Ascending aorta (tissue), 2 donors: Measurements from ENCODE around the gene KCNH1. TPM values are rescaled to one million over a fixed set of nuclear protein-coding genes. Genes with fewer than 3 reads are reported as not detected.

Experiments used
- DNase-seq, 2 donors: peaks; one replicate each; pipeline ENCODE4 v3.0.0-alpha.2; 2019; ENCODE audit warnings: low spot score in 2 of 2
- H3K27ac ChIP-seq, 2 donors: fragments of 200-600 bp; sonication (generic); one replicate each; pipeline ENCODE4 v1.5.1; 2016 to 2017; ENCODE audit warnings: mild to moderate bottlenecking in 1 of 2
- H3K27me3 ChIP-seq: fragments of 200-600 bp; sonication (generic); one replicate; pipeline ENCODE4 v1.5.1; 2017
- H3K36me3 ChIP-seq, 2 donors: fragments of 200-600 bp; sonication (generic); one replicate each; pipeline ENCODE4 v1.5.1; 2016
- H3K4me1 ChIP-seq, 2 donors: fragments of 200-600 bp; sonication (generic); one replicate each; pipeline ENCODE4 v1.5.1; 2016 to 2017; ENCODE audit warnings: mild to moderate bottlenecking in 1 of 2
- H3K4me3 ChIP-seq, 2 donors: fragments of 200-600 bp; sonication (generic); one replicate each; pipeline ENCODE4 v1.5.1; 2016 to 2017; ENCODE audit warnings: mild to moderate bottlenecking in 1 of 2
- H3K9me3 ChIP-seq, 2 donors: fragments of 200-600 bp; sonication (generic); one replicate each; pipeline ENCODE4 v1.5.1; 2016
- CTCF ChIP-seq, 3 experiments: fragments of 200-600 bp in 2 of 3; fragments of 450-650 bp in 1 of 3; sonication (generic) in 2 of 3; IDR thresholded peaks; one replicate each; pipeline ENCODE4 v1.5.1; 2016 to 2019; ENCODE audit warnings: antibody characterized with exemption in 3 of 3, mild to moderate bottlenecking in 1 of 3, moderate library complexity in 1 of 3
- intact Hi-C: fragments of 100-400 bp; cut with DNase I; formaldehyde crosslinking; loops from one replicate; pipeline ENCODE4 v1.15.1; 2023
- total RNA-seq: library from RNA; depleted of rRNA; stranded (reverse); fragments of >200 nt; gene quantifications from one replicate; pipeline ENCODE4 v1.1.0, GENCODE V29; 2016

KCNH1 gene
- not detected for total RNA-seq

- Histone ChIP-seq H3K27ac (no peak within 1 kb of the TSS), H3K9me3 (no peaks in the 10 kb centered on the region), H3K36me3 (no peaks in the 10 kb centered on the region), H3K4me3 (peak within 1 kb of the TSS; percentile 58 to 63), H3K4me1 (peaks cover 0 to 10% of the 10 kb centered on the region in 2 donors), H3K27me3 (no peaks in the 10 kb centered on the region)
- intact Hi-C loops, result loop anchor here (1.0 to 2.0 kb wide), 3 partner anchors 549 to 727 kb away; no protein-coding TSS in a partner anchor
- peak; percentile 63 to 95 (median 74) for TF ChIP-seq CTCF (IDR thresholded peaks at IDR 0.05)
- DNase-seq, result peak; percentile 13 to 81
Measured at GRCh38 chr1:211133836-211134669, at the start of gene KCNH1. Gene KCNH1, minus strand, starts transcription at chr1:211134148. Its CDS starts 203 bp downstream, at chr1:211133945.

- intact Hi-C loops, result no loop called here
- no peak for TF ChIP-seq CTCF (IDR thresholded peaks at IDR 0.05)
- DNase-seq, result no peak
- Histone ChIP-seq H3K9me3 (no peaks in the 10 kb centered on the region), H3K36me3 (no peaks in the 10 kb centered on the region), H3K27me3 (no peaks in the 10 kb centered on the region), H3K27ac (no peak overlapping the region), H3K4me3 (no peak overlapping the region), H3K4me1 (no peaks in the 10 kb centered on the region)
Measured at GRCh38 chr1:211182746-211183145, 48.8 kb upstream of the KCNH1 start.

- intact Hi-C loops, result no loop called here
- no peaks in the 10 kb centered on the region for H3K27me3 ChIP-seq
- DNase-seq, result no peak
- H3K4me3 ChIP-seq, result no peak overlapping the region
- peaks cover 0 to 17% of the 10 kb centered on the region in 2 donors for H3K9me3 ChIP-seq
- H3K4me1 ChIP-seq, result no peaks in the 10 kb centered on the region
- no peak overlapping the region for H3K27ac ChIP-seq
- TF ChIP-seq CTCF (IDR thresholded peaks at IDR 0.05), result no peak
- H3K36me3 ChIP-seq, result no peaks in the 10 kb centered on the region
Measured at GRCh38 chr1:211174375-211174774, 40.4 kb upstream of the KCNH1 start.

GRCh38 chr1:211172657-211173056 is 38.7 kb upstream of the KCNH1 start:
- no peak overlapping the region for H3K27ac ChIP-seq
- H3K4me1 ChIP-seq, result no peaks in the 10 kb centered on the region
- no peak overlapping the region for H3K4me3 ChIP-seq
- DNase-seq, result no peak
- TF ChIP-seq CTCF (IDR thresholded peaks at IDR 0.05), result no peak
- no peaks in the 10 kb centered on the region for H3K36me3 ChIP-seq
- H3K27me3 ChIP-seq, result no peaks in the 10 kb centered on the region
- H3K9me3 ChIP-seq, result peaks cover 3 to 23% of the 10 kb centered on the region in 2 donors
- intact Hi-C loops, result no loop called here

DNA sequence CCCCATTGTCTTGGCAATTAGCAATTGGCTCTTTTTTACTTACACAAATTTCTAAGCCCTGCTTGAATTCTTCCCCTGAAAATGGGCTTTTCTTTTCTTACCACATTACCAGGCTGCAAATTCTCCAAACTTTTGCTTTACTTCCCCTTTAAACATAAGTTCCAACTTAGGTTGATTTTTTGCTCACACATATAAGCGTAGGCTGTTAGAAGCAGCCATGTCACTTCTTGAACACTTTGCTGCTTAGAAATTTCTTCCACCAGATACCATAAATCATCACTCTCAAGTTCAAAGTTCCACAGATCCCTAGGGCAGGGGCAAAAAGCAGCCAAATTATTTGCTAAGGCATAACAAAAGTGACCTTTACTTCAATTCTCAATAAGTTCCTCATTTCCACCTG is 35.4 kb upstream of the KCNH1 start:
- Histone ChIP-seq H3K4me3 (no peak overlapping the region), H3K27me3 (no peaks in the 10 kb centered on the region), H3K9me3 (peaks cover 3 to 23% of the 10 kb centered on the region in 2 donors), H3K4me1 (no peaks in the 10 kb centered on the region), H3K36me3 (no peaks in the 10 kb centered on the region), H3K27ac (no peak overlapping the region)
- intact Hi-C loops, result no loop called here
- no peak for TF ChIP-seq CTCF (IDR thresholded peaks at IDR 0.05)
- DNase-seq, result no peak
